Panc1 (cell line): Measurements from ENCODE around the gene CCDC39. TPM values are rescaled to one million over a fixed set of nuclear protein-coding genes. Genes with fewer than 3 reads are reported as not detected.

Experiments used
- ATAC-seq: fragments of 200-7000 bp; cut with Tn5 transposase; 2 replicates; pipeline ENCODE4 v1.9.1; 2020; ENCODE audit warnings: mild to moderate bottlenecking, moderate library complexity
- BruUV-seq: library from RNA; stranded (reverse); fragments of 400-500 nt; replicated peaks from 2 replicates; lab custom pipeline; 2021; lab: Mats Ljungman, UMichigan
- CTCF ChIA-PET: fragments of 300-600 bp; sonication (Branson Sonifier 250); formaldehyde crosslinking; loops from one replicate; lab custom pipeline; 2022; ENCODE audit warnings: antibody characterized with exemption; lab: Charles Lee
- POLR2A ChIA-PET: fragments of 300-600 bp; sonication (Branson Sonifier 250); formaldehyde crosslinking; loops from one replicate; lab custom pipeline; 2022; ENCODE audit warnings: antibody characterized with exemption; lab: Charles Lee
- DNase-seq: peaks from one replicate; pipeline ENCODE4 v3.0.0-alpha.2; 2010; ENCODE audit warnings: low read depth, low spot score
- H3K27ac ChIP-seq: 2 replicates; pipeline ENCODE4 v1.5.1; 2011; ENCODE audit warnings: mild to moderate bottlenecking, low read length, inconsistent platforms
- H3K27me3 ChIP-seq: fragments of 200-500 bp; sonication (Bioruptor generic); 2 replicates; pipeline ENCODE4 v1.6.0; 2014; ENCODE audit warnings: low read length, inconsistent platforms; ENCODE audit not compliant: control insufficient read depth, insufficient read depth
- H3K36me3 ChIP-seq: fragments of 200-500 bp; sonication (Bioruptor generic); 2 replicates; pipeline ENCODE4 v1.5.1; 2014; ENCODE audit warnings: inconsistent platforms, mild to moderate bottlenecking, low read length, moderate library complexity; ENCODE audit not compliant: control insufficient read depth, insufficient read depth
- H3K4me1 ChIP-seq: 2 replicates; pipeline ENCODE4 v1.5.1; 2011; ENCODE audit warnings: inconsistent platforms, mild to moderate bottlenecking, low read length, moderate library complexity; ENCODE audit not compliant: control insufficient read depth, insufficient read depth
- H3K4me3 ChIP-seq, 2 experiments: 2 replicates each; pipeline ENCODE4 v1.5.1; 2011 to 2012; ENCODE audit warnings: low read depth in 2 of 2, low read length in 2 of 2, mild to moderate bottlenecking in 2 of 2, inconsistent platforms in 1 of 2, moderate library complexity in 1 of 2
- H3K9me3 ChIP-seq: fragments of 200-500 bp; sonication (Bioruptor generic); 2 replicates; pipeline ENCODE4 v1.5.1; 2014; ENCODE audit warnings: low read depth, mild to moderate bottlenecking, inconsistent platforms, low read length, moderate library complexity; ENCODE audit not compliant: control insufficient read depth, insufficient read depth
- CTCF ChIP-seq: fragments of 450-650 bp; IDR thresholded peaks from 2 replicates; pipeline ENCODE4 v1.5.1; 2017; ENCODE audit warnings: mild to moderate bottlenecking
- POLR2AphosphoS5 ChIP-seq: IDR thresholded peaks from 2 replicates; pipeline ENCODE4 v1.6.1; 2012; ENCODE audit warnings: mild to moderate bottlenecking, low read depth, low read length, moderate library complexity
- SIN3A ChIP-seq: IDR thresholded peaks from 2 replicates; pipeline ENCODE4 v1.6.1; 2012; ENCODE audit warnings: low read depth, mild to moderate bottlenecking, low read length, moderate library complexity, borderline replicate concordance; ENCODE audit not compliant: insufficient read depth
- TCF7L2 ChIP-seq: IDR thresholded peaks from 2 replicates; pipeline ENCODE4 v1.6.1; 2011; ENCODE audit warnings: mild to moderate bottlenecking, low read depth, low read length, inconsistent platforms
- in situ Hi-C: cut with HindIII; loops from 2 replicates; pipeline ENCODE4 v1.10.0; 2016; ENCODE audit warnings: low sequenced_read_pairs, low pct_unique_long_range_greater_than_20kb
- intact Hi-C: fragments of 100-400 bp; cut with micrococcal nuclease; formaldehyde crosslinking; loops from one replicate; pipeline ENCODE4 v1.10.0; 2022; ENCODE audit not compliant: unreplicated experiment
- total RNA-seq: library from RNA; stranded (reverse); gene quantifications from one replicate; pipeline ENCODE4 v1.2.1, GENCODE V29; 2021; ENCODE audit not compliant: unreplicated experiment
- TF ChIP-seq, protein P1 (sequence below), 2 experiments: IDR thresholded peaks; 2 replicates each; pipeline ENCODE4 v1.6.1; 2011 to 2012; ENCODE audit warnings: low read depth in 2 of 2, control low read depth in 1 of 2, low read length in 1 of 2, mild to moderate bottlenecking in 1 of 2, moderate library complexity in 1 of 2; ENCODE audit not compliant: insufficient read depth in 1 of 2

Gene CCDC39
- total RNA-seq, 1 experiment from 2014 or later = not detected

GRCh38 chr3:180611006-180611405, 68.3 kb downstream of the CCDC39 start:
- no peak overlapping the region for H3K27ac ChIP-seq
- TF ChIP-seq SIN3A = no peak
- no peaks in the 10 kb centered on the region for H3K9me3 ChIP-seq
- H3K4me1 ChIP-seq = no peaks in the 10 kb centered on the region
- no TSS peak for BruUV-seq
- peaks cover 58% of the 10 kb centered on the region for H3K36me3 ChIP-seq
- intact Hi-C loops (no loop called here), in situ Hi-C loops (no loop called here)
- H3K4me3 ChIP-seq = no peak overlapping the region
- POLR2A ChIA-PET = no interaction called here
- ATAC-seq (no peak), DNase-seq (no peak)
- CTCF ChIA-PET = no interaction called here
- no peaks in the 10 kb centered on the region for H3K27me3 ChIP-seq

GRCh38 chr3:180601688-180602666, 77.3 kb downstream of the CCDC39 start, which contains the start of gene TTC14:
Gene TTC14, plus strand, starts transcription at chr3:180602163. Its CDS starts 99 bp downstream, at chr3:180602262.
- BruUV-seq = TSS peak; percentile 99
- ChIA-PET POLR2A (interaction anchor here (0.5 to 1.0 kb wide), 3 partner anchors 8 to 327 kb away, joined by 3 to 4 read pairs (median 4); no protein-coding TSS in a partner anchor), CTCF (interaction anchor here (1.0 kb wide), 1 partner anchor 790 kb away, joined by 3 read pairs; no protein-coding TSS in a partner anchor)
- ATAC-seq (peak; percentile 100), DNase-seq (peak; percentile 89)
- Histone ChIP-seq H3K27ac (peak within 1 kb of the TSS; percentile 98), H3K9me3 (no peaks in the 10 kb centered on the region), H3K27me3 (no peaks in the 10 kb centered on the region), H3K4me3 (peak within 1 kb of the TSS; percentile 86 to 89), H3K4me1 (peaks cover 9% of the 10 kb centered on the region; the same call in 1 of the 2 replicates), H3K36me3 (peaks cover 29% of the 10 kb centered on the region)
- in situ Hi-C loops (no loop called here), intact Hi-C loops (no loop called here)
- TF ChIP-seq, protein P1, sequence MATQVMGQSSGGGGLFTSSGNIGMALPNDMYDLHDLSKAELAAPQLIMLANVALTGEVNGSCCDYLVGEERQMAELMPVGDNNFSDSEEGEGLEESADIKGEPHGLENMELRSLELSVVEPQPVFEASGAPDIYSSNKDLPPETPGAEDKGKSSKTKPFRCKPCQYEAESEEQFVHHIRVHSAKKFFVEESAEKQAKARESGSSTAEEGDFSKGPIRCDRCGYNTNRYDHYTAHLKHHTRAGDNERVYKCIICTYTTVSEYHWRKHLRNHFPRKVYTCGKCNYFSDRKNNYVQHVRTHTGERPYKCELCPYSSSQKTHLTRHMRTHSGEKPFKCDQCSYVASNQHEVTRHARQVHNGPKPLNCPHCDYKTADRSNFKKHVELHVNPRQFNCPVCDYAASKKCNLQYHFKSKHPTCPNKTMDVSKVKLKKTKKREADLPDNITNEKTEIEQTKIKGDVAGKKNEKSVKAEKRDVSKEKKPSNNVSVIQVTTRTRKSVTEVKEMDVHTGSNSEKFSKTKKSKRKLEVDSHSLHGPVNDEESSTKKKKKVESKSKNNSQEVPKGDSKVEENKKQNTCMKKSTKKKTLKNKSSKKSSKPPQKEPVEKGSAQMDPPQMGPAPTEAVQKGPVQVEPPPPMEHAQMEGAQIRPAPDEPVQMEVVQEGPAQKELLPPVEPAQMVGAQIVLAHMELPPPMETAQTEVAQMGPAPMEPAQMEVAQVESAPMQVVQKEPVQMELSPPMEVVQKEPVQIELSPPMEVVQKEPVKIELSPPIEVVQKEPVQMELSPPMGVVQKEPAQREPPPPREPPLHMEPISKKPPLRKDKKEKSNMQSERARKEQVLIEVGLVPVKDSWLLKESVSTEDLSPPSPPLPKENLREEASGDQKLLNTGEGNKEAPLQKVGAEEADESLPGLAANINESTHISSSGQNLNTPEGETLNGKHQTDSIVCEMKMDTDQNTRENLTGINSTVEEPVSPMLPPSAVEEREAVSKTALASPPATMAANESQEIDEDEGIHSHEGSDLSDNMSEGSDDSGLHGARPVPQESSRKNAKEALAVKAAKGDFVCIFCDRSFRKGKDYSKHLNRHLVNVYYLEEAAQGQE (IDR thresholded peaks at IDR 0.05; ENCODE audit: insufficient read depth in 1 of 2, low read depth in 2 of 2, low read length in 1 of 2) = peak in 1 of 2 experiments; percentile 53; a peak in 1 of 4 replicates
- TF ChIP-seq POLR2AphosphoS5 (peak; percentile 98), TCF7L2 (no peak; the same call in 1 of the 2 replicates), SIN3A (peak; percentile 75; the same call in 1 of the 2 replicates), CTCF (peak; percentile 30; the same call in 1 of the 2 replicates)
